HG02938 (cell line): ENCODE measurements around the gene MORC2.

Source experiments
- ATAC-seq: cut with Tn5 transposase; IDR thresholded peaks from one replicate; pipeline ENCODE4 v1.9.1; 2021; ENCODE audit warnings: mild to moderate bottlenecking, moderate library complexity; ENCODE audit not compliant: unreplicated experiment

The MORC2 gene

GRCh38 chr22:30968015-30968923, at the start of gene MORC2:
MORC2 (minus strand) TSS chr22:30968774; CDS start chr22:30967889, 885 bp downstream.
- peak; percentile 30 for ATAC-seq

- no peak for ATAC-seq
Observed at GRCh38 chr22:31005535-31005934, 37.0 kb upstream of the MORC2 start.

GRCh38 chr22:31001124-31001770, 32.7 kb upstream of the MORC2 start:
- no peak for ATAC-seq

- ATAC-seq, result no peak
Observed at GRCh38 chr22:30998329-30998728, 29.8 kb upstream of the MORC2 start.

GRCh38 chr22:30996462-30996861, 27.9 kb upstream of the MORC2 start:
- no peak for ATAC-seq

GRCh38 chr22:30994960-30995359, 26.4 kb upstream of the MORC2 start:
- no peak for ATAC-seq

GRCh38 chr22:30992565-30992964, 24.0 kb upstream of the MORC2 start:
- ATAC-seq, result no peak

GRCh38 chr22:30990690-30991089, 22.1 kb upstream of the MORC2 start:
- no peak for ATAC-seq

GRCh38 chr22:30989474-30989873, 20.9 kb upstream of the MORC2 start:
- ATAC-seq, result no peak

- no peak for ATAC-seq
Observed at GRCh38 chr22:30985561-30986208, 17.1 kb upstream of the MORC2 start.

GRCh38 chr22:30984317-30984716, 15.7 kb upstream of the MORC2 start:
- ATAC-seq, result no peak

GRCh38 chr22:30982512-30982911, 13.9 kb upstream of the MORC2 start:
- no peak for ATAC-seq

- ATAC-seq, result no peak
Observed at GRCh38 chr22:30979932-30980331, 11.4 kb upstream of the MORC2 start.

GRCh38 chr22:30978304-30978962, 9.9 kb upstream of the MORC2 start:
- no peak for ATAC-seq

GRCh38 chr22:30970356-30970746, 1.8 kb upstream of the MORC2 start:
- ATAC-seq, result no peak

GRCh38 chr22:30969532-30970355, 1.2 kb upstream of the MORC2 start:
- ATAC-seq, result peak; percentile 23

- peak; percentile 93 for ATAC-seq
Observed at GRCh38 chr22:30968924-30969531, 454 bp upstream of the MORC2 start, which contains the start of gene TUG1. TUG1 (plus strand) TSS chr22:30969265.

GRCh38 chr22:30964858-30965257, 3.7 kb downstream of the MORC2 start:
- ATAC-seq, result no peak

GRCh38 chr22:30955153-30955552, 13.4 kb downstream of the MORC2 start:
- ATAC-seq, result no peak

GRCh38 chr22:30953206-30953605, 15.4 kb downstream of the MORC2 start:
- no peak for ATAC-seq
